HG03039 (cell line): ENCODE data around the gene ETFBKMT.
"Not testable (repeated sequence)": the region's sequence is repeated elsewhere in the genome, so short reads cannot be mapped to it uniquely, and the experiment has no call there.

Experiments
- ATAC-seq: cut with Tn5 transposase; IDR thresholded peaks from one replicate; pipeline ENCODE4 v1.9.1; 2021; ENCODE audit warnings: mild to moderate bottlenecking, moderate library complexity; ENCODE audit not compliant: unreplicated experiment

ETFBKMT gene

GRCh38 chr12:31655208-31655607, 4.3 kb upstream of the ETFBKMT start:
- ATAC-seq, result no peak

GRCh38 chr12:31655792-31656191, 3.7 kb upstream of the ETFBKMT start:
- ATAC-seq, result no peak

GRCh38 chr12:31658471-31659086, 909 bp upstream of the ETFBKMT start:
- no peak for ATAC-seq

GRCh38 chr12:31662176-31662849, 2.8 kb downstream of the ETFBKMT start:
- no peak for ATAC-seq

- no peak for ATAC-seq
These were observed 4.1 kb downstream of the ETFBKMT start for GRCh38 chr12:31663576-31663975.

- no peak for ATAC-seq
These were observed 4.5 kb downstream of the ETFBKMT start for GRCh38 chr12:31664038-31664437.

GRCh38 chr12:31669020-31669419, 9.5 kb downstream of the ETFBKMT start:
- no peak for ATAC-seq

- not testable (repeated sequence) for ATAC-seq
These were observed 10.1 kb downstream of the ETFBKMT start for GRCh38 chr12:31669582-31669981.

- no peak for ATAC-seq
These were observed 13.0 kb downstream of the ETFBKMT start for GRCh38 chr12:31672521-31672920.

- ATAC-seq, result peak; percentile 75
These were observed 22.9 kb downstream of the ETFBKMT start for GRCh38 chr12:31682136-31682962.

- ATAC-seq, result no peak
These were observed 26.3 kb downstream of the ETFBKMT start for GRCh38 chr12:31685801-31686200.

GRCh38 chr12:31687101-31687527, 27.6 kb downstream of the ETFBKMT start:
- ATAC-seq, result peak; percentile 54

- not testable (repeated sequence) for ATAC-seq
These were observed 30.4 kb downstream of the ETFBKMT start for GRCh38 chr12:31689921-31690320.

GRCh38 chr12:31702047-31702446, 42.6 kb downstream of the ETFBKMT start:
- ATAC-seq, result no peak

- ATAC-seq, result no peak
These were observed 46.1 kb downstream of the ETFBKMT start for GRCh38 chr12:31705621-31706020.

- ATAC-seq, result not testable (repeated sequence)
These were observed 48.6 kb downstream of the ETFBKMT start for GRCh38 chr12:31708118-31708517.

GRCh38 chr12:31710021-31710818, 50.7 kb downstream of the ETFBKMT start:
- no peak for ATAC-seq

- no peak for ATAC-seq
These were observed 53.4 kb downstream of the ETFBKMT start for GRCh38 chr12:31712877-31713276.

GRCh38 chr12:31714406-31715271, 55.2 kb downstream of the ETFBKMT start:
- ATAC-seq, result no peak

- ATAC-seq, result no peak
These were observed 55.9 kb downstream of the ETFBKMT start for GRCh38 chr12:31715283-31715825.
